Fibroblast of lung (primary cell): ENCODE results near the gene ETFRF1. TPM values are rescaled to one million over a fixed set of nuclear protein-coding genes. Genes with fewer than 3 reads are reported as not detected.

Experiments used
- DNase-seq, 2 donors: peaks; one replicate each; pipeline versions ENCODE4 v3.0.0 to v3.0.0-alpha.2; 2010; ENCODE audit warnings: low read depth in 2 of 2
- H2AFZ ChIP-seq: 2 replicates; pipeline ENCODE4 v1.5.1; 2012; ENCODE audit warnings: low read length, control low read depth, inconsistent platforms
- H3K27ac ChIP-seq: 2 replicates; pipeline ENCODE4 v1.5.1; 2011; ENCODE audit warnings: low read length, control low read depth; ENCODE audit not compliant: insufficient read depth
- H3K27me3 ChIP-seq: 2 replicates; pipeline ENCODE4 v1.5.1; 2011; ENCODE audit warnings: mild to moderate bottlenecking, low read length; ENCODE audit not compliant: control insufficient read depth, insufficient read depth
- H3K36me3 ChIP-seq: 2 replicates; pipeline ENCODE4 v1.5.1; 2011; ENCODE audit warnings: low read length; ENCODE audit not compliant: control insufficient read depth, insufficient read depth
- H3K4me1 ChIP-seq: 2 replicates; pipeline ENCODE4 v1.5.1; 2011; ENCODE audit warnings: low read length; ENCODE audit not compliant: control insufficient read depth, insufficient read depth; ENCODE audit errors: extremely low read depth
- H3K4me2 ChIP-seq: 2 replicates; pipeline ENCODE4 v1.5.1; 2011; ENCODE audit warnings: low read length, control low read depth; ENCODE audit not compliant: insufficient read depth; ENCODE audit errors: extremely low read depth
- H3K4me3 ChIP-seq, 4 experiments: fragments of 200-600 bp in 1 of 4; sonication (generic) in 1 of 4; replicated peaks in 1 of 4; 2 replicates each; pipeline ENCODE4 v1.5.1; 2011 to 2016; ENCODE audit warnings: low read length in 4 of 4, low read depth in 3 of 4, mild to moderate bottlenecking in 3 of 4, control low read depth in 2 of 4, inconsistent platforms in 1 of 4, mixed read lengths in 1 of 4; ENCODE audit not compliant: insufficient read depth in 1 of 4; ENCODE audit errors: control extremely low read depth in 1 of 4
- H3K79me2 ChIP-seq: 2 replicates; pipeline ENCODE4 v1.5.1; 2012; ENCODE audit warnings: mild to moderate bottlenecking, low read length, inconsistent platforms; ENCODE audit not compliant: control insufficient read depth, insufficient read depth
- H3K9ac ChIP-seq: 2 replicates; pipeline ENCODE4 v1.5.1; 2011; ENCODE audit warnings: mild to moderate bottlenecking, low read length, control low read depth; ENCODE audit not compliant: insufficient read depth
- H3K9me3 ChIP-seq: 2 replicates; pipeline ENCODE4 v1.5.1; 2012; ENCODE audit warnings: low read depth, low read length; ENCODE audit not compliant: control insufficient read depth, insufficient read depth
- H4K20me1 ChIP-seq: 2 replicates; pipeline ENCODE4 v1.5.1; 2011; ENCODE audit warnings: low read length; ENCODE audit not compliant: control insufficient read depth, insufficient read depth; ENCODE audit errors: extremely low read depth
- CTCF ChIP-seq, 2 donors: IDR thresholded peaks in 1 of 2; conservative IDR thresholded peaks in 1 of 2; 1 replicate in 1 of 2; 2 replicates in 1 of 2; pipeline ENCODE4 v1.5.1; 2011 to 2012; ENCODE audit warnings: low read length in 2 of 2, control low read depth in 1 of 2, inconsistent platforms in 1 of 2, low read depth in 1 of 2, mild to moderate bottlenecking in 1 of 2
- EZH2 ChIP-seq: IDR thresholded peaks from 2 replicates; pipeline ENCODE4 v1.5.1; 2012; ENCODE audit warnings: low read length, control low read depth, mild to moderate bottlenecking; ENCODE audit errors: missing control alignments
- polyA plus RNA-seq, 2 donors: library from polyadenylated mRNA; depleted of rRNA in 1 of 2; stranded (reverse) in 1 of 2; unstranded in 1 of 2; fragments of >200 nt; gene quantifications; 2 replicates each; pipeline ENCODE4 v1.2.1, GENCODE V29; 2011 to 2012; ENCODE audit warnings: missing spikeins in 1 of 2
- total RNA-seq: library from RNA; depleted of rRNA; stranded (reverse); fragments of >200 nt; gene quantifications from 2 replicates; pipeline ENCODE4 v1.2.1, GENCODE V29; 2014

ETFRF1 gene
- total and polyA plus RNA-seq, 2 donors (not counting 1 experiment from before 2014, with no cell fraction given), result 17.3 to 28.0 TPM

- Histone ChIP-seq H4K20me1 (no peaks in the 10 kb centered on the region), H3K27me3 (no peaks in the 10 kb centered on the region), H3K4me3 (peak within 1 kb of the TSS; percentile 42 to 90 (median 75)), H3K79me2 (peaks cover 33% of the 10 kb centered on the region), H3K36me3 (no peaks in the 10 kb centered on the region), H3K9me3 (no peaks in the 10 kb centered on the region), H3K4me2 (peak within 1 kb of the TSS; percentile 85), H3K27ac (peak within 1 kb of the TSS; percentile 74), H3K9ac (peak within 1 kb of the TSS; percentile 85), H3K4me1 (no peaks in the 10 kb centered on the region), H2AFZ (peak within 1 kb of the TSS; percentile 68)
- no peak for TF ChIP-seq CTCF (conservative IDR thresholded peaks at IDR 0.05 in 1 of 2, IDR thresholded peaks at IDR 0.05 in 1 of 2; ENCODE audit: low read depth in 1 of 2, low read length in 2 of 2)
- no peak for TF ChIP-seq EZH2
- DNase-seq, result peak; percentile 98 to 99
Measured at GRCh38 chr12:25250744-25251730, 56.0 kb downstream of the ETFRF1 start, which contains the start of gene KRAS. KRAS (minus strand) TSS chr12:25250929.

- Histone ChIP-seq H3K4me2 (peak overlapping the region; percentile 85), H3K27me3 (no peaks in the 10 kb centered on the region), H3K36me3 (no peaks in the 10 kb centered on the region), H2AFZ (no peak overlapping the region), H3K27ac (no peak overlapping the region), H3K4me1 (no peaks in the 10 kb centered on the region), H3K9ac (no peak overlapping the region), H3K4me3 (peak overlapping the region in 3 of 4 experiments; percentile 50 to 90 (median 54)), H3K79me2 (peaks cover 30% of the 10 kb centered on the region), H3K9me3 (no peaks in the 10 kb centered on the region), H4K20me1 (no peaks in the 10 kb centered on the region)
- DNase-seq, result no peak
- TF ChIP-seq EZH2 (no peak), CTCF (conservative IDR thresholded peaks at IDR 0.05 in 1 of 2, IDR thresholded peaks at IDR 0.05 in 1 of 2; ENCODE audit: low read depth in 1 of 2, low read length in 2 of 2) (no peak)
Measured at GRCh38 chr12:25251769-25252168, 56.7 kb downstream of the ETFRF1 start.

DNA sequence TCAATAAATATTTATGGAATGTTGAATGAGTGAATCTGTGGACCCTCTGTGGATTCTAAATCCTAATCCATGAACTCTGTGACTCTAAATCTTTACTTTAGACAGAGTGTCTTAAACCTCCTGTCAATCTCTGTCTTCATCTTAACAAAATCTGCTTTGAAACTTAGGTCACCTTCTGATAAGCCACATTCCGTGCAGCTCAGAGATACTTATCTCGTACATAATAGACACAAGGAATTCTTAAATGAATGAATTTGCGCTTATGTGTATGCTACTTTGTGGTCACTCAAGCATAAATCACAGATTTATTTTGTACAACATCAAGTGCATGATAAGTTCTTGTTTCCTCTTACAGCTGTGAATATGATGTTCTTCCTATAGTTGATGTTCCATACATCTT is 57.9 kb downstream of the ETFRF1 start:
- H4K20me1 ChIP-seq, result no peaks in the 10 kb centered on the region
- no peaks in the 10 kb centered on the region for H3K9me3 ChIP-seq
- H3K4me1 ChIP-seq, result no peaks in the 10 kb centered on the region
- H3K9ac ChIP-seq, result no peak overlapping the region
- H3K4me2 ChIP-seq, result no peak overlapping the region
- no peak overlapping the region for H2AFZ ChIP-seq
- H3K27ac ChIP-seq, result no peak overlapping the region
- H3K79me2 ChIP-seq, result peaks cover 21% of the 10 kb centered on the region
- no peaks in the 10 kb centered on the region for H3K36me3 ChIP-seq
- H3K27me3 ChIP-seq, result no peaks in the 10 kb centered on the region
- DNase-seq, result no peak
- no peak overlapping the region for H3K4me3 ChIP-seq
- no peak for TF ChIP-seq EZH2
- TF ChIP-seq CTCF (conservative IDR thresholded peaks at IDR 0.05 in 1 of 2, IDR thresholded peaks at IDR 0.05 in 1 of 2; ENCODE audit: low read depth in 1 of 2, low read length in 2 of 2), result no peak
